ENCODE data around the gene TMEM245.

DNA sequence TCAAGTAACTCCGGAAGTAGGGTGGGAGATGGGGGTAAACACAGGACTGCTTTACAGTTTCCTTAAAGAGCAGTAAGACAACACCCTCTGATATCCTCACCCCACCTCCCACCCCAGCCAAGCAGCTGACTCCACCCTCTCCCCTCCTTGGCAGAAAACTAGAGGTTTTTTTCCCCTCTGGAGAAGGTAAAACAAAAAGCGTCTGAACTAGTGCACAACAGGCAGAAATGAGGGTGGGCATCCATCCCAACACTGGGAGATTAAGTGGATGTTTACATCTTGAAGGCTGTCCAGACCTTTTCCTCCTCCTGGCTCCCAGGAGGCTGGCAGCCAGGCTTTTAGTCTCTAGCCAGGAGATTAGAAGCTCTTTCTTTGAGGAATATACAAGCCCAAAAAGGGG lies 92.6 kb downstream of the TMEM245 start:
- TF ChIP-seq, protein P1, sequence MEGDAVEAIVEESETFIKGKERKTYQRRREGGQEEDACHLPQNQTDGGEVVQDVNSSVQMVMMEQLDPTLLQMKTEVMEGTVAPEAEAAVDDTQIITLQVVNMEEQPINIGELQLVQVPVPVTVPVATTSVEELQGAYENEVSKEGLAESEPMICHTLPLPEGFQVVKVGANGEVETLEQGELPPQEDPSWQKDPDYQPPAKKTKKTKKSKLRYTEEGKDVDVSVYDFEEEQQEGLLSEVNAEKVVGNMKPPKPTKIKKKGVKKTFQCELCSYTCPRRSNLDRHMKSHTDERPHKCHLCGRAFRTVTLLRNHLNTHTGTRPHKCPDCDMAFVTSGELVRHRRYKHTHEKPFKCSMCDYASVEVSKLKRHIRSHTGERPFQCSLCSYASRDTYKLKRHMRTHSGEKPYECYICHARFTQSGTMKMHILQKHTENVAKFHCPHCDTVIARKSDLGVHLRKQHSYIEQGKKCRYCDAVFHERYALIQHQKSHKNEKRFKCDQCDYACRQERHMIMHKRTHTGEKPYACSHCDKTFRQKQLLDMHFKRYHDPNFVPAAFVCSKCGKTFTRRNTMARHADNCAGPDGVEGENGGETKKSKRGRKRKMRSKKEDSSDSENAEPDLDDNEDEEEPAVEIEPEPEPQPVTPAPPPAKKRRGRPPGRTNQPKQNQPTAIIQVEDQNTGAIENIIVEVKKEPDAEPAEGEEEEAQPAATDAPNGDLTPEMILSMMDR (IDR thresholded peaks at IDR 0.05): no peak
- TF ChIP-seq POLR2AphosphoS5 (IDR thresholded peaks at IDR 0.05): no peak

All from esophagus muscularis mucosa (tissue), 3 donors.